ENCODE measurements around the gene CCSER2. TPM values are rescaled to one million over a fixed set of nuclear protein-coding genes. Genes with fewer than 3 reads are reported as not detected.

CCSER2 gene
- polyA plus RNA-seq, 3 donors: 7.4 to 23.3 (median 14.3) TPM

- Histone ChIP-seq H3K36me3 (replicated peaks in 1 of 2; ENCODE audit: control insufficient read depth in 1 of 2, insufficient read depth in 2 of 2, low read length in 2 of 2) (no peaks in the 10 kb centered on the region), H3K4me3 (replicated peaks in 1 of 3; ENCODE audit: low read depth in 2 of 3, low read length in 3 of 3) (no peak overlapping the region), H3K9me3 (replicated peaks in 1 of 2; ENCODE audit: control insufficient read depth in 1 of 2, insufficient read depth in 1 of 2, low read length in 2 of 2) (no peaks in the 10 kb centered on the region), H3K79me2 (ENCODE audit: insufficient read depth, low read length) (no peaks in the 10 kb centered on the region), H3K9ac (ENCODE audit: insufficient read depth, low read length, poor library complexity, severe bottlenecking) (no peak overlapping the region), H2AFZ (ENCODE audit: insufficient read depth, low read depth, low read length, poor library complexity, severe bottlenecking) (no peak overlapping the region), H3K27ac (ENCODE audit: low read depth in 1 of 2, low read length in 2 of 2) (no peak overlapping the region), H3K27me3 (ENCODE audit: control insufficient read depth in 2 of 2, insufficient read depth in 2 of 2, low read length in 2 of 2) (no peaks in the 10 kb centered on the region), H3K4me2 (replicated peaks; ENCODE audit: extremely low read depth, low read length, poor library complexity, severe bottlenecking) (no peak overlapping the region), H4K20me1 (ENCODE audit: insufficient read depth, low read length) (no peaks in the 10 kb centered on the region), H3K4me1 (ENCODE audit: control insufficient read depth in 1 of 2, insufficient read depth in 2 of 2, low read length in 2 of 2) (no peaks in the 10 kb centered on the region)
- no peak overlapping the region for H3K27ac Mint-ChIP-seq
- WGBS (ENCODE audit: insufficient coverage): no CpG with 5 or more reads among the region's 2 CpGs
- no peak overlapping the region for H3K4me3 Mint-ChIP-seq
- H3K9me3 Mint-ChIP-seq: peaks cover 0 to 3% (median 0%) of the 10 kb centered on the region in 7 donors
- H3K27me3 Mint-ChIP-seq (ENCODE audit: low read depth in 3 of 3): peaks cover 3 to 6% (median 4%) of the 10 kb centered on the region in 3 donors
- no peaks in the 10 kb centered on the region for H3K4me1 Mint-ChIP-seq
- intact Hi-C loops (cut with micrococcal nuclease): no loop called here
- H3K36me3 Mint-ChIP-seq: no peaks in the 10 kb centered on the region
- TF ChIP-seq, protein P1, sequence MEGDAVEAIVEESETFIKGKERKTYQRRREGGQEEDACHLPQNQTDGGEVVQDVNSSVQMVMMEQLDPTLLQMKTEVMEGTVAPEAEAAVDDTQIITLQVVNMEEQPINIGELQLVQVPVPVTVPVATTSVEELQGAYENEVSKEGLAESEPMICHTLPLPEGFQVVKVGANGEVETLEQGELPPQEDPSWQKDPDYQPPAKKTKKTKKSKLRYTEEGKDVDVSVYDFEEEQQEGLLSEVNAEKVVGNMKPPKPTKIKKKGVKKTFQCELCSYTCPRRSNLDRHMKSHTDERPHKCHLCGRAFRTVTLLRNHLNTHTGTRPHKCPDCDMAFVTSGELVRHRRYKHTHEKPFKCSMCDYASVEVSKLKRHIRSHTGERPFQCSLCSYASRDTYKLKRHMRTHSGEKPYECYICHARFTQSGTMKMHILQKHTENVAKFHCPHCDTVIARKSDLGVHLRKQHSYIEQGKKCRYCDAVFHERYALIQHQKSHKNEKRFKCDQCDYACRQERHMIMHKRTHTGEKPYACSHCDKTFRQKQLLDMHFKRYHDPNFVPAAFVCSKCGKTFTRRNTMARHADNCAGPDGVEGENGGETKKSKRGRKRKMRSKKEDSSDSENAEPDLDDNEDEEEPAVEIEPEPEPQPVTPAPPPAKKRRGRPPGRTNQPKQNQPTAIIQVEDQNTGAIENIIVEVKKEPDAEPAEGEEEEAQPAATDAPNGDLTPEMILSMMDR (IDR thresholded peaks at IDR 0.05): no peak
- DNase-seq: no peak
These were observed 203.0 kb downstream of the CCSER2 start for GRCh38 chr10:84531396-84531795.

DNA sequence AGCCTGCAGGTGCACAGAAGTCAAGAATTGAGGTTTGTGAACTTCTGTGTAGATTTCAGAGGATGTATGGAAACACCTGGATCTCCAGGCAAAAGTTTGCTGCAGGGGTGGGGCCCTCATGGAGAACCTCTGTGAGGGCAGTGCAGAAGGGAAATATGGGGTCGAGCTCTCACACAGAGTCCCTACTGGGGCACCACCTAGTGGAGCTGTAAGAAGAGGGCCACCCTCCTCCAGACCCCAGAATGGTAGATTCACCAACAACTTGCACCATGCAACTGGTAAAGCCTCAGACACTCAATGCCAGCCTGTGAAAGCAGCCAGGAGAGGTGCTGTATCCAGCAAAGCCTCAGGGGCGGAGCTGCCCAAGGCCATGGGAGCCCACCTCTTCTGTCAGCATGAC is 205.8 kb downstream of the CCSER2 start:
- Histone ChIP-seq H3K36me3 (replicated peaks in 1 of 2; ENCODE audit: control insufficient read depth in 1 of 2, insufficient read depth in 2 of 2, low read length in 2 of 2) (no peaks in the 10 kb centered on the region), H3K4me2 (replicated peaks; ENCODE audit: extremely low read depth, low read length, poor library complexity, severe bottlenecking) (no peak overlapping the region), H3K9ac (ENCODE audit: insufficient read depth, low read length, poor library complexity, severe bottlenecking) (no peak overlapping the region), H3K27ac (ENCODE audit: low read depth in 1 of 2, low read length in 2 of 2) (no peak overlapping the region), H2AFZ (ENCODE audit: insufficient read depth, low read depth, low read length, poor library complexity, severe bottlenecking) (no peak overlapping the region), H3K4me3 (replicated peaks in 1 of 3; ENCODE audit: low read depth in 2 of 3, low read length in 3 of 3) (no peak overlapping the region), H3K27me3 (ENCODE audit: control insufficient read depth in 2 of 2, insufficient read depth in 2 of 2, low read length in 2 of 2) (no peaks in the 10 kb centered on the region), H3K4me1 (ENCODE audit: control insufficient read depth in 1 of 2, insufficient read depth in 2 of 2, low read length in 2 of 2) (no peaks in the 10 kb centered on the region), H3K9me3 (replicated peaks in 1 of 2; ENCODE audit: control insufficient read depth in 1 of 2, insufficient read depth in 1 of 2, low read length in 2 of 2) (no peaks in the 10 kb centered on the region), H3K79me2 (ENCODE audit: insufficient read depth, low read length) (no peaks in the 10 kb centered on the region), H4K20me1 (ENCODE audit: insufficient read depth, low read length) (no peaks in the 10 kb centered on the region)
- Mint-ChIP-seq H3K36me3 (no peaks in the 10 kb centered on the region), H3K27me3 (ENCODE audit: low read depth in 3 of 3) (peaks cover 4 to 9% (median 4%) of the 10 kb centered on the region in 3 donors), H3K27ac (no peak overlapping the region), H3K4me3 (no peak overlapping the region), H3K4me1 (peaks cover 3% of the 10 kb centered on the region), H3K9me3 (peaks cover 0 to 1% (median 0%) of the 10 kb centered on the region in 7 donors)
- DNase-seq: no peak
- TF ChIP-seq, protein P1 (IDR thresholded peaks at IDR 0.05): no peak
- intact Hi-C loops (cut with micrococcal nuclease): no loop called here
- WGBS (ENCODE audit: insufficient coverage): 90% methylated on average over 1 of the region's 2 CpGs

Data from CD14-positive monocyte (primary cell).